T-helper 17 cell (primary cell): ENCODE results near the gene SERTAD2. TPM values are rescaled to one million over a fixed set of nuclear protein-coding genes. Genes with fewer than 3 reads are reported as not detected.

ENCODE experiments used
- ATAC-seq: fragments of 150-1000 bp; cut with Tn5 transposase; 2 replicates; pipeline ENCODE4 v1.10.0; 2021; ENCODE audit warnings: mild to moderate bottlenecking, moderate library complexity
- DNase-seq, 3 donors: peaks; one replicate each; pipeline versions ENCODE4 v3.0.0 to v3.0.0-alpha.2; 2020 to 2021
- H3K9me3 ChIP-seq: one replicate; pipeline ENCODE4 v1.7.0; 2013; ENCODE audit warnings: low read length, mild to moderate bottlenecking; ENCODE audit not compliant: control insufficient read depth, poor library complexity, severe bottlenecking
- H3K27ac Mint-ChIP-seq: one replicate; pipeline ENCODE4 v1.8.0; 2022; ENCODE audit warnings: mild to moderate bottlenecking, moderate library complexity, mixed read lengths
- H3K27me3 Mint-ChIP-seq: one replicate; pipeline ENCODE4 v1.8.0; 2022; ENCODE audit warnings: mixed read lengths
- H3K36me3 Mint-ChIP-seq: one replicate; pipeline ENCODE4 v1.8.0; 2022; ENCODE audit warnings: low read depth, mixed read lengths
- H3K4me1 Mint-ChIP-seq: one replicate; pipeline ENCODE4 v1.8.0; 2022; ENCODE audit warnings: mild to moderate bottlenecking, mixed read lengths
- H3K4me3 Mint-ChIP-seq: one replicate; pipeline ENCODE4 v1.8.0; 2022; ENCODE audit warnings: mild to moderate bottlenecking, moderate library complexity, mixed read lengths
- total RNA-seq, 4 donors: library from RNA in 2 of 4; stranded (reverse) in 2 of 4; gene quantifications; one replicate each; pipeline ENCODE4 v1.2.3 and lab custom pipeline; 2022 to 2026

Gene SERTAD2
- total RNA-seq, 2 donors from 2014 or later = 26.4 to 31.1 TPM

DNA sequence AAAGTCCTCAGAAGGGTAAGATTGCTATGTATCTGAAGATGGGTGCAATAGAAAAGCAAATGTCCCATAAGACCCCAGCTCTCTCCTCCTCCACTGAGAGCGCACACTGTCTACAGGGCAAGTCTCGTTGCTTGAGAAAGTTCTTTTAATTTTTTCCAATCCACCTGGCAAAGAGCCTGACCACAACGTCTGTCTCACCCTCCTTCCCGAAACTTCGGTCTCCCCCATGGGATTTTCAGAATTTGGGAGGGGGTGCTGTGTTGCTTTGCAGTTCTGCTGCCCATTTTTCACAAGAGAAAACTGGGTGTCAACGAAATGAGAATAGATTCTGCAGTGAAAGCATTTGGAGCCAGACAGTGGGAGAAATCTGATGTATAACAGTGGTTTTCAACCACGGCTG, 40.4 kb downstream of the SERTAD2 start:
- no peak for DNase-seq
- H3K4me1 Mint-ChIP-seq = peaks cover 7% of the 10 kb centered on the region
- H3K36me3 Mint-ChIP-seq = peaks cover 4% of the 10 kb centered on the region
- H3K4me3 Mint-ChIP-seq = no peak overlapping the region
- no peak overlapping the region for H3K27ac Mint-ChIP-seq
- ATAC-seq = no peak
- no peaks in the 10 kb centered on the region for H3K9me3 ChIP-seq
- H3K27me3 Mint-ChIP-seq = no peaks in the 10 kb centered on the region

DNA sequence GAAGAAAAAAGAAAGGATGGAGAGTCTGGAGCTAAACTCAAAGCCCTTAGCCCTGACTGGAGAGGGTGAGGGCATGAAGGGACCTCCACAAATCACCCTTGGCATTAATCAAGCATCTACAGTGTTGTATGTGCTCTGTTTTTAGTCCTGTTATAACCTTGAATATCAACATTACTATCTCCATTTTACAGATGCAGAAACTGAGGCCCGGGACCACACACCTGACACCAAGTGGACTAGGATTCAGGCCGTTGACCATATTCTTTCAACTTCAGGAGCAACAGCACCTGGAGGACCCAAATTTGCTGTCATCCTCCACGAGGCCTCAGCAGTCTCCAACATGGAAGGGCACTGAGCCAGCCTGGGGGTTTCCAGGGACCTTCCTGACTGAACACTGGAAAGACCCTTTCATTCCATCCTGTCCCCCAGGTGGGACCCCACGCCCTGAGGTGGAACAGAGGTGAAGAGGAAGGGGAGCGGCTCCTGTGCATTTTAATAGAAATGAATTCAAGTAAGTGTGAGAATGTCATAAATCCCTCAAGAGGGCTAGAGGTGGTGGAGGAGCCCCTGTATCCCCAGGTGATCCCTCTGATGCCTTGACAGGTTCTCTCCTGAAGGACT, 41.0 kb downstream of the SERTAD2 start:
- DNase-seq = no peak
- H3K27me3 Mint-ChIP-seq = no peaks in the 10 kb centered on the region
- peaks cover 2% of the 10 kb centered on the region for H3K36me3 Mint-ChIP-seq

DNA sequence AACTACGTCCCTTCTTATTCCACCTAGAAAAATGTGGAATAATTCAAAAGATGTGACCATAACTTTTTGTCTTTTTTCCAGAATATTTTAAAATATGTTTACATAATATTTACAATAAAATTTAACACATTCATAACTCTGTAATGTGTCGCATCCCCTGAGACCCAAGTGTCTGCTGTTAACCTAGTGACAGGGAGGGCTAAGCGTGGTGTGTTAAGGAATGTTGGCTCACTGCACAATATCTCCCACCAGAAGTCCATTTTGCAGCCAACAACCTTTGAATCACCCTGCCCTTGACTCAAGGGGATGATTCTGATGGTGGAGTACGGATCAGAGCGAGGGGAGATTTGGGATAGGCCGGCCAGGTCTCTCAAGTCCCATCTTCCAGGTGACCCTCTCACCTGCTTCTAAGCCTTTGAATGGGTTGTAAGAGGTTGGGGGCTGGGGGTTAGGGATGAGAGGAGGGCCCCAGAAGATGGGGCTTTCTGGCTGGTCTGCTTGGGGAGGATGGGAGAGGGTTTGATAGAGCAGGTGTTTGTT, 43.3 kb downstream of the SERTAD2 start:
- ATAC-seq = no peak
- Mint-ChIP-seq H3K36me3 (peaks cover 2% of the 10 kb centered on the region), H3K4me1 (peaks cover 15% of the 10 kb centered on the region), H3K4me3 (no peak overlapping the region), H3K27ac (no peak overlapping the region), H3K27me3 (no peaks in the 10 kb centered on the region)
- H3K9me3 ChIP-seq = no peaks in the 10 kb centered on the region
- DNase-seq = no peak

More for the DNA sequence above, 41.0 kb downstream of the SERTAD2 start:
- H3K9me3 ChIP-seq = no peaks in the 10 kb centered on the region
- Mint-ChIP-seq H3K27ac (no peak overlapping the region), H3K4me3 (no peak overlapping the region), H3K4me1 (peaks cover 13% of the 10 kb centered on the region)
- no peak for ATAC-seq

DNA sequence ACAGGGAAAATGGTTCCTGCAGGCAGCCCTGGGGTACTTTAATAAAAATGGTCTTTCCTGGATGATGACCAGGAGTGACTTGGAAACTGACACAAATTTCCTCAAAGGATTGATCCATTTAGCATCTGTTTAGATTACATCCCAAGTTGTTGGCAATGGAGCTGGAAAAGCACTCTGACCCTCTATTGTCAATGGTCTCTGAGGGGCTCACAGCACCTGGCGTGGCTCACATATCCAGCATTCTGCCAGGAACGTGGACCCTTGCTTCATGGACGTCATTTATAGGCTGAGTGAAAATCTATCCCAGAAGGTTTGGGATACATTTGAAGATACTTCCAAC, 43.8 kb downstream of the SERTAD2 start:
- H3K4me1 Mint-ChIP-seq = peaks cover 15% of the 10 kb centered on the region
- ATAC-seq (no peak), DNase-seq (no peak)
- no peaks in the 10 kb centered on the region for H3K27me3 Mint-ChIP-seq
- no peaks in the 10 kb centered on the region for H3K9me3 ChIP-seq
- H3K4me3 Mint-ChIP-seq = peak overlapping the region; percentile 64
- no peak overlapping the region for H3K27ac Mint-ChIP-seq
- H3K36me3 Mint-ChIP-seq = peaks cover 2% of the 10 kb centered on the region

DNA sequence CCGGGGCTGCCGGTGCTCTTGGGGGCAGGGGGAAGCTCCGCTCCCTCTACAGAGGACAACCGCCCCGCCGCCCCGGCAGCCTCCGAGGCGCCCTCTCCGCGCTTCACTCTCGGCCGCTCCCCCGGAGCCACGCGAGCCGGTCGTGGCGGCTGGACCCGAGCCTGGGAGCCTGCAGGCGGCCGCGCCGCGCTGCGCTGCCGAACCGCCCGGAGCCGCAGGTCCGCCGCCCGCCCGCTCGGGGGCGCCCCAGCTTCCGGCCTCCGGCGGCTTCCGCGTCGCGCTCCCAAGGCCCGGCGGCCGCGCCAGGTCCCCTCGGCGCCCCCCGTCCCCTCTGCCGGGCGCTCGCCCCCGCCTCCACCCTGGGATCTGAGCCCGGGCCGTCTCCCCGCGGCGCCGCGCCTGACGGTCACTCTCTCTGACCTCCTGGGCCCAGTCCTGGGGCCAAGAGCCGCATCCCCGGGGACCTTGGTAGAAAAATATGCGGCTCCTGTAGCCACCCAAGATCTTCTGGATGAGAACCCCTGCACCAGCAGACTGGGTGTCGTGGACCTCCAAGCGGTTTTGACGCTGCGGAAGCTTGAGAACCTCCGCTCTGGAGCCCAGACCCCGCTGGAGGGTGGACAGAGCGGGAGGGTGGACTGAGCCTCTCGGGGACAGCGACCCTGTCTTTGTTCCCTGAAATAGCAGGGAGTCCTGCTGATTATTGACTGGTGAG, 44.3 kb downstream of the SERTAD2 start:
- Mint-ChIP-seq H3K36me3 (peaks cover 2% of the 10 kb centered on the region), H3K27ac (no peak overlapping the region), H3K4me1 (peaks cover 15% of the 10 kb centered on the region), H3K27me3 (no peaks in the 10 kb centered on the region), H3K4me3 (peak overlapping the region; percentile 85)
- no peaks in the 10 kb centered on the region for H3K9me3 ChIP-seq
- peak; percentile 65 for ATAC-seq
- DNase-seq = peak; percentile 60 to 71 (median 69)

DNA sequence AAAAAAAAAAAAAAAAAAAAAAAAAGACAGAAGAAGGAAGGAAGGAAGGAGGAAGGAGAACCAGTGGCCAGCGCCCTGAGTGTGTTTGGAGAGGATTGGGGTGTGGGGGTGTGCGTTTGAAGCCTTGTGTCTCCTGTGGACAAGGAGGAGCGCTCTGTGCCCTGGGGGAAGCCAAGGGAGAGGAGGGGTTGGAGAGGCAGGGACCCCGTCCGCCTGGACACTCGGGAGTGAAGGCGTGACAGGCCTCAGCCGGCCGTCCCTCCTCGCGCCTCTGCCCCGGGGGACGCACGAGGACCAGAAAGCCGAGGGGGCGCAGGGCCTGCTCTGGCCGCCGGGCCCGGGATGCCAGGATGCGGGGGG, 44.9 kb downstream of the SERTAD2 start:
- Mint-ChIP-seq H3K36me3 (peaks cover 2% of the 10 kb centered on the region), H3K4me1 (peaks cover 15% of the 10 kb centered on the region), H3K27ac (peak overlapping the region; percentile 89), H3K27me3 (no peaks in the 10 kb centered on the region), H3K4me3 (peak overlapping the region; percentile 85)
- H3K9me3 ChIP-seq = no peaks in the 10 kb centered on the region
- ATAC-seq (no peak), DNase-seq (no peak)

DNA sequence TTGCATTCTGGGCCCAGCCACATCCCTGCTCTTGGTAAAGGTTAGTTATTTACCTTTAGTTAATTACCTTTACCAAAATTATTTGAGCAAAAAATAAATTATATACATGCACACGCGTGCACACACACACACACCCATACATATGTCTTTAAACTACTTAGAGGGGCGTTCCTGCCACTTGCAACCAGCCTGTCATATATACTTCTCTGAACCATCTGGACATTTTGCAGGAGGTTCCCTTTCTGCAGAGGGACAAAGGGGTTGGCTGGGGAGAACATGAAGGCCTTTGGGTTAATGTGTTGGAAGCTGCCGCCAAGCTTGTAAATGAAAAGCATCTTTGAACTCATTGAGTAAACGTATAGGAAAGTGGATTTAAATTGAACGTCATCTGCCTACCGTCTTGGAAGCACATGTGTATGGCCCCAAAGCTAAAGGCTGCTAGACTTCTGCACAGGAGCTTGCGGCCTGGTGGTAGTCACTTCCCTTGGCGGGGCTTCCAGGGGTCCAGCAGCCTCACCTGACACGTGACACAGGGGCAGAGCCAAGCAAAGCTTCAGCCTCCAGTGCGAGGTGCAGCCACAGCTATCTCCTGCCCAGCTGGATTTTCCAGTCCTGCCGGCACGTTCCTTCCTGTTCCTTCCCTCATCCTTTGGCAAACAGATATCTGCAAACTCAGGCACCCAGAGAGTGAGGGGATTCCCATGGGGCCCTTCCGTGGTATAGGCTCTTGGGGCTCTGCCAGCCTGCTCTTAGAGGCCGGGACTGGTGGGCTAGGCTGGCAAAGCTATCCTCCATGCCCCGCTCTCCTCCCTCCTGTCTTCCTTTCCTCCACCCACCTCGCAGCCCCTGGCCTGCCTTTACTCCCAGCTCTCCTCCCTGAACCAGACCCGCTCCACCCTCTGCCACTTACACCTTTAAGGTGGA, 46.1 kb downstream of the SERTAD2 start:
- H3K27ac Mint-ChIP-seq = peak overlapping the region; percentile 89

DNA sequence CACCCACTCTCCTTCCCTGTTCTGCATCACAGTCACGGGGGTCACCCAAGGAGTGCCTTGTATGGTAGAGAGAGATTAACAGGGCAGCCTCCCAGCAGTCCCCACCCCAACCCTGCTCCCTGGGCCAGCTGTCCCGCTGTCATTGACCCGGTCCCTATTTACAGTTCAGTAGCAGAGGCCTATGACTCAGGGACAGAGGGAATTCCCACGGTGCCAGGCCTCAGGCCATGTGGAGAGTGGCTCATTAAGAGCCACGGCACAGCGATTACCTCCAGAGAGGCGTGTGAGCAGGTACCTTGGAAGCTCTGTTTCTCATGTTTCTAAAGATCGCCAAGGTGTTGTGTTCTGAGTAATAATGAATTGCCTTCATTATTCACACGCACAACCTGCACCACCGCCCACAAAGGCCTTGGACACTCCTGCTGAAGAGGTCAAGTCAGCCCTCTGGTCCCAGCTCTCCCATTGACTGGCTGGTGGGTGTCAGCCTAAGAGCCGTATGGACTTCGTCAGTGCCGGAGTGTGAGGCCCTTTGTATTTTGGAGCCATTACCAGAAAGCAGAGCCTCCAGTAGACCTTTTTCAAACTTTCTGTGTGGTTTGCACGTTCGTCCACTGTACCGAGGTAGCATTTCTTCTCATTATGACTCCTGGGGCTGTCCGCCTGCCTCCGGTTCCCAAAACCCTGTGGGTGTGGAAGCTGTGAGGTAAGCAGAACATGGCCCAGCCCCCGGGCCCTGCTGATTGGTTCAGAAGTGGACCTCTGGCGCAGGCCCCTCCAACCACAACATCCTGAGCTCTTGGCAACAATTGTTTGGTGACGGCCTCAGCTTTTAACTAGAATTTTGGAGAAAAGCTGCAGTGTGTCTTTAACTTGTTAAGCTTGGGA, 47.0 kb downstream of the SERTAD2 start:
- peak; percentile 71 to 80 (median 76) for DNase-seq
- H3K27ac Mint-ChIP-seq = peak overlapping the region; percentile 89
- no peaks in the 10 kb centered on the region for H3K36me3 Mint-ChIP-seq
- peaks cover 13% of the 10 kb centered on the region for H3K4me1 Mint-ChIP-seq
- no peaks in the 10 kb centered on the region for H3K27me3 Mint-ChIP-seq
- peak overlapping the region; percentile 85 for H3K4me3 Mint-ChIP-seq
- no peaks in the 10 kb centered on the region for H3K9me3 ChIP-seq
- ATAC-seq = peak; percentile 96

More for the DNA sequence above, 46.1 kb downstream of the SERTAD2 start:
- H3K36me3 Mint-ChIP-seq = no peaks in the 10 kb centered on the region
- DNase-seq (no peak), ATAC-seq (no peak)
- H3K27me3 Mint-ChIP-seq = no peaks in the 10 kb centered on the region
- H3K4me3 Mint-ChIP-seq = peak overlapping the region; percentile 85
- H3K4me1 Mint-ChIP-seq = peaks cover 13% of the 10 kb centered on the region
- H3K9me3 ChIP-seq = no peaks in the 10 kb centered on the region

DNA sequence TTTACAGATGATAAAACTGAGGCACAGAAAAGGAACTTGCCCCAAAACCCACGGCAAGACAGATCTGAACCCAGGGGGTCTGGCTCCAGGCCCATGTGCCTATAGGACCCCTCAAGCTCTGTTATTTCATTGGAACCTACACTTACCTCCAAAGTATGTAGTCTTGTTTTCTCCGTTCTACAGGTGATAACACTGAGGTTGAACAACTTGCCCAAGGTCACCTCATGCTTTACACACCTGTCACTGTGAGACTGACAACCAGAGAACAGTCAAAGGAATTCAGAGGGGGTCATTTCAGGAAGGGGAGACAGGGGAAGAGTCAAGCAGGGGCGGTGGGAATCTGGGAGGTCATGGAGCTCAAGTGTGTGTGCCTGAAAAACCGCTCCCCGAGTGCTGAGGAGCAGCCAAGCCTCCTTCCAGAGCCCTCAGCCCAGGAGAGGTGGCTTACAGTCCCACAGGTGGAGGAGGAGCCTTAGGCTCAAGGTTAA, 47.7 kb downstream of the SERTAD2 start:
- peak overlapping the region; percentile 85 for H3K4me3 Mint-ChIP-seq

DNA sequence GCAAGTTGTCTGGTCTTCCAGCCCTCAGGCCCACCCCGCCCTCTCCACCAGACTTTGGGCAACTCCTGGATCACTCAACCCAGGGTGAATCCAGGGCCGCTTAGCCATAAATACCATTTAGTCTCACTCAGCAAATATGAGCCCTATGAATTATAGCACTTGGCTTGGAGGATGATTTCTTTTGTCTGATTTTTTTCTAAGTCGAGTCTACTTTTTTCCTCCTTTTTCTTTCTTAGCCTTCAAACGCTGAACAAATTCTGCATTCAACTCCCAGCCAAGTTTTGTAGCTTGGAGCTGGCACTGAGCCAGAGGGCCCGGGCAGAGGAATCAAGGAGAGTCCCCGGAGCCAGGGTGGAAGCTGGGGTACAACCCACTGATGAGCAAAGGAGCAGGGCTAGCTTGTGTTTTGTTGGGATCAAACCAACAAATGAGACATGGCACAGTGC, 48.7 kb downstream of the SERTAD2 start:
- H3K36me3 Mint-ChIP-seq = no peaks in the 10 kb centered on the region
- H3K27ac Mint-ChIP-seq = no peak overlapping the region
- no peaks in the 10 kb centered on the region for H3K9me3 ChIP-seq
- ATAC-seq (no peak), DNase-seq (no peak)
- no peaks in the 10 kb centered on the region for H3K27me3 Mint-ChIP-seq
- H3K4me1 Mint-ChIP-seq = peaks cover 13% of the 10 kb centered on the region
- no peak overlapping the region for H3K4me3 Mint-ChIP-seq

More for the DNA sequence above, 47.7 kb downstream of the SERTAD2 start:
- Mint-ChIP-seq H3K27ac (peak overlapping the region; percentile 89), H3K4me1 (peaks cover 13% of the 10 kb centered on the region), H3K36me3 (no peaks in the 10 kb centered on the region), H3K27me3 (no peaks in the 10 kb centered on the region)
- ATAC-seq (no peak), DNase-seq (no peak)
- no peaks in the 10 kb centered on the region for H3K9me3 ChIP-seq

DNA sequence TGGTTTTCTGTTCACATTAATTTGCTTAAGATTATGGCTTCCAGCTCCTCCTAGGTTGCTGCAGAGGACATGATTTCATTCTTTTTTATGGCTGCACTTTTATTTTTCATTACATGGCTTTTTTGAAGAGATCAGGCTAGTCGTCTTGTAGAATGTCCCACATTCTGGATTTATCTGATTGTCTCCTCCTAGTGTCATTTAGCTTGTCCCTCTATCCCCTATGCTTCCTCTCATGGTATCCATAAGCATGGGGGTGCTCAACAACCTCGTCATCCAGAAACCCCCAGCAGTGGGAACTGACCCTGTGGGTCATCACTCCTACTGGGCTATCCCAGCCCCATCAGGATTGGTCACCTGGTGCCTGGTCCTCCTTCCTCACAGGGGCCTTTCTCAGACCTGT, 49.6 kb downstream of the SERTAD2 start:
- Mint-ChIP-seq H3K4me3 (no peak overlapping the region), H3K4me1 (peaks cover 16% of the 10 kb centered on the region), H3K27me3 (no peaks in the 10 kb centered on the region), H3K36me3 (no peaks in the 10 kb centered on the region), H3K27ac (no peak overlapping the region)
- no peaks in the 10 kb centered on the region for H3K9me3 ChIP-seq
- DNase-seq (no peak), ATAC-seq (no peak)

DNA sequence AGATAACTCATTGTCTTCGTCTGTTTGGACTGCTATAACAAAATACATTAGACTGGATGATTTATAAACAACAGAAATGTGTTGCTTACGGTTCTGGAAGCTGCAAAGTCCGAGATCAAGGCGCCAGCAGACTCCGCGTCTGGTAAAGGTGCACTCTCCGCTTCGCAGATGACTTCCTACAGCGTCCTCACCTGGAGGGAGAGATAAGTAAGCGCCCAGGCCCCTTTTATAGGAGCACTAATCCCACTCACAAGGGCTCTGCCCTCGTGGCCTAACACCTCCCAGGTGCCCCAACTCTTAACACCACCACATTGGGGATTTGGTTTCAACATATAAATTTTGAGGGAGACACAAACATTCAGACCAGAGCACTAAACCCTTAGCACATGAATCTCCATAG, 51.3 kb downstream of the SERTAD2 start:
- ATAC-seq (no peak), DNase-seq (no peak)
- no peak overlapping the region for H3K4me3 Mint-ChIP-seq
- no peaks in the 10 kb centered on the region for H3K36me3 Mint-ChIP-seq
- no peaks in the 10 kb centered on the region for H3K9me3 ChIP-seq
- H3K27ac Mint-ChIP-seq = no peak overlapping the region
- peaks cover 7% of the 10 kb centered on the region for H3K4me1 Mint-ChIP-seq
- H3K27me3 Mint-ChIP-seq = no peaks in the 10 kb centered on the region
